Myocyte (in vitro differentiated cells): ENCODE results near the gene FAM83D. TPM values are rescaled to one million over a fixed set of nuclear protein-coding genes. Genes with fewer than 3 reads are reported as not detected.

Experiments
- DNase-seq: peaks from one replicate; pipeline ENCODE4 v3.0.0-alpha.2; 2012; ENCODE audit warnings: low read depth
- total RNA-seq: library from RNA; depleted of rRNA; stranded (reverse); fragments of >200 nt; gene quantifications from 2 replicates; pipeline ENCODE4 v1.2.3, GENCODE V29; 2014

The FAM83D gene
- total RNA-seq, 1 donor from 2014 or later, result 0.67 TPM

DNA sequence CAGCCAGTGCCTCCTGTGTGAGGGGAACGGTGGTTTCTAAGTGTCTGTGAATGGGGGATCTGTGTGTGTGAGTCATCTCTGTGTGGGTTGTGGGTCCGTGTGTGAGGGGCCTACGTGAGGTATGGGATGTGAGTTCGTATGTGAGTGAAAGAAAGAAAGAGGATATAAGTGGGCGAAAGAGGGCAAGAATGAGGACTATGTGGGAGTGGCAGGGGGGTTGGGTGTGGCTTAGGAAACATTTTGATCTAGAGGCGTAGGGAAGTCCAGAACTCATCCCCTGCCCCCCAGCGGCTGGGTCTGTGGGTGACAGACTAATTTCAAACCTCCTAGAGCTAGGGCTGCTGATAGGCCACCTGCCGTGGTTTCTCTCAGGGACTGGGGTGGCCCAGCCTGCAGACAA is 71.4 kb downstream of the FAM83D start:
- DNase-seq, result peak; percentile 85

DNA sequence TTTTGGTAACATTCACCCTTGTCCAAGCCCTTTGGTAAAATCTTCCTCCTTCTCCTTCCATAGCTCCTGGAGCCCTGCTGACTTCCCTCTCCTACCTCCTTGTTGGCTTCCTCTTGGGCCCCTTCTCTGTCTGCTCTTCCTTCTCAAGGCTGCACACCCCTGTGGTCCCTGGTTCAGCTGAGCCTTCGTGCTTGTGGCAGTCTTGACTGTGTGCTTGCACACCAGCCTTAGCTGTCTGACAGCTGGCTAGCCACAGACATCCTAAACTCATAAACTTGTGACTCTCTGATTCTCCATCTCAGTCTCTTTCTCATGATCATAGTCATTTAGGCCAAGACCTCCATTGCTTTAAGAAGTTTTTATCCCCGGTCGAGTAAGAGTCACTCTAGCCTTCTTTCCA is 73.0 kb downstream of the FAM83D start:
- DNase-seq, result no peak

DNA sequence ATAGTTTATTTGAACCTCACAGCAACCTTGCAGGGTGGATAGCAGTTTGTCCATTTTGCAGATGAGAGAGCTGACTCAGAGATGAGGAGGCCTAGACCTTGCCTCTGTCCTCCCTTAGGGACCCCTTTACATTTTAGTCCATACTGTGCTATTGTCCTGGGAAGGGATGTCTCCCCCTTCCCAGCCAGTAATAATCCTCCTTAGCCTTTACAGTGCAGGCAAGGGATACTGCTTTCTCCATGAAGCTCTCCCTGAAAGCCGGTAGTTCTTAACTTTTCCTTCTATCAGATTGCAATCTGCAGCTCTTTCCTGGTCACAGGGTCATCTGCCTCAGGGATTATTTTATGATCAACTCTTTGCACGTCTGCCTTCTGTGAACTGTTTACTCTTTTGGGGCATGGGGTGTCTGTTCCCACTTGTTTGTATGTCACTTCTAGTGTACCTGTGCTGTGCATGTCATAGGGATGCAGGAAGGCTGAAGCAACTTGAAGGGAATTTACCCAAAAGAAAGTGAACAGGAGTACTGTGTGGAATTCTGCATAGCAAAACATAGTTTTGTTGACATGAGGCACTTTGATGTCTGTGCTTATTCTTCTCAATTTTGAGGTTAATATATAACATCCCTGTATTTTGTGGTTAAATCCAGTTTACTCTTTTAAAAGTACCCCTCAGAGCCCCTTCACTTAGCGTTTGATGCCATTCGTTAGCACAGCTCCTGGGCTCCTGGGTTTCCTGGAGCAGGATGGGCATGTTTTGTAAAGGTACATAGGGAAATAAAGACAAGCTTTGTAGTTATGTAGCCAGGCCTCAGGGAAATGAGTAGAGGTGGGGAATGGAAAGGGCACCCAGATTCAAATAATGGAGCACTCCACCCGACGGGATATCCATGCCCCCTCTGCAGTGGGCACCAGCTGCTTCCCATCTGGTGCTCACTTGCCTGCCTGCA is 74.0 kb downstream of the FAM83D start:
- DNase-seq, result no peak

Other genes starting within 250 kb of the FAM83D start
- gene SLC32A1, start 201.9 kb upstream of the FAM83D start, total RNA-seq, result not detected in 2 replicates
- gene ACTR5, start 178.0 kb upstream of the FAM83D start, total RNA-seq, result 6.1 and 6.7 TPM in 2 replicates
- 0.03 TPM in 1 of 2 replicates, not detected in the other for gene PPP1R16B, start 120.7 kb upstream of the FAM83D start, total RNA-seq
- 10.5 and 14.0 TPM in 2 replicates for gene DHX35, start 35.9 kb downstream of the FAM83D start, total RNA-seq